NCI-H446 treated with DMSO at 0.1 percent for 48 hours (cell line): ENCODE measurements around the gene BEAN1.
"Not testable (repeated sequence)": the region's sequence is repeated elsewhere in the genome, so short reads cannot be mapped to it uniquely, and the experiment has no call there.

Experiments used
- DNase-seq: peaks from one replicate; lab custom pipeline; 2025; lab: John Stamatoyannopoulos, UW

The BEAN1 gene

DNA sequence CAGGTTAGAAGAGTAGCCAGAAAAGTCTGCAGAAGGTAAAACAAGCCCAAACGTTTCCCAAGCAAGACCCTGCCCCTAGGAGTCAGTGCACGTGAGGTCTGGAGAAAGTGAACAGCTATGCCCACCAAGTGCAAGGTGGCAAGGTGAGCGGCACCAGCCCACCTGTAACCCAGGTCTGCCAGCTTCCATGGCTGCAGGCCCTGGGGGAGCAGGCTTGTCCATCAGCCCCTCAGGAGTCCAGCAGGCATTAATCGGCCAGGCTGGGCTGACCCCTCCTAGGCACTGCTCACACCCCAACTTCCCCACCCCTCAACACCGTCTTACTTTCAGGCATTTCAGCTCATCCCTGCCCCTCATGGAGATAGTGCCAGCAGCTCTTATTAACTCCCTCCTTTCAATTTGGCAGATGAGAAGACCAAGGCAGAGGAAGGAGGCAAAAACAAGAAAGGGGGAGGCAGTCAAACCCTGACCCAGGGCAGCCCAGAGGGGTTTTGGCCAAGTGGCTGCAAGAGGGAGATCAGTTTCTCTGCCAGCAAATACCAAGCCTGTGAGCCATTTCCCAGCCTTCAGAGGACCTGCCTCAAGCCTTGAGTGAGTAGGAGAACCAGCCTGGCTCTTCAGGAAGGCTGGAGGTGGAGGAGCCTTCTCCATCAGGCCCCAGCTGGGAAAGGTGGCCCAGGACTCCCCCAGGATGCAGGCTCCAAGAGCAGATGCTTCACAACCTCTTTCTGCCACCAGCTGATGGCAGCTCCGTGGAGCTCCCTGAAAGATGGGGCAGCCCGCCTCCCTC, 14.7 kb downstream of the BEAN1 start:
- DNase-seq, result no peak

DNA sequence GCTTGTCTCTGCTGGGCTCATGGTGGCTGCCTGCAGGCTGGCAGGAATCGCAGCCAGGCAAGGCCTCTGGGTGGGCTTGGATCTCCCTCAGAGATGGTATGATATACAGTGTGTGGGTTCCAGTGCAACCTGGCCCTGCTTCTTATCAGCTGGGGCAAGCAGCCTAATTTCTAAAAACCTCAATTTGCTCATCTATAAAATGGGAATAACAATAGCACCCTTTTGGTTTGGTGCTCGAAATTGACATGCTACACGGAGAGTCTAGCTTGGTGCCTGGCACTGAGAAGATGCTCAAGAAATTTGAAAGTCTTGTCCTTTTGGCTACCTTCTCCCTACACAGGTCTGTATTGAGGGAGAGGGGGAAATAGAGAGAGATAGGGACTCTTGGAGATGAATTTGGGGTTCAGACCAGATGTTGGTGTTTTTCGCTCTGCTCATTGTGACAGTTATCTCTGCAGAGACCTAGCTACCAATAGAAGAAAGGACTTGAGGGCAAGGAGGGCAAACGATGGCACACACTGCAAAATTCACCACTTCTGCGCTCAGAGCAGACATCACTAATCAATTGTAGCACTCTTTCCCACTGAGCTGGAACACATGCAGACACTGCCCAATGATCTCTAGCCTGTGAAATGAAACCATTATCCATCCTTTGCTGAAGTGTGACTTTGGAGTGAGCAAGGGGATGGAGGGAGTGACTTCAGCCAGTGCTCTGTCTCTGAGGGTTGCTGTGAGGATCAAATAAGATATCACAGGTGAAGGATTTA, 15.6 kb downstream of the BEAN1 start:
- no peak for DNase-seq

DNA sequence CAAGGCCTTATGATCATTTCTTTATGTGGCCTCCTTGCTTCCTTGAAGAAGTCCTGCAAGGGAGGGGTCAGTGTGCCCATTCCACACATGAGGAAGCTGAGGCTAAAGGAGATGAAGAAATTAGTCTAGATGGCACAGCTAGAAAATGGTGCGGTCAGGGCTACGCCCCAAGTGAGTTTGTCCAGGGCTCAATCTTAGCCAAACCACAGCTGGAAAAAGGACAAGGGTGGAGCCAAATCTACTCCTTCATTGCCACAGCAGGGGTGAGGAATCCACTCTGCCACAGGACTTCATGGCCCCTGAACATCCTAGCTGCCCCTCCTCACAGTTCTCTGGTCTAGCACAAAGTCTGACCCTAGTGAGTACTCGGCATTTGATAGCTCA, 16.2 kb downstream of the BEAN1 start:
- DNase-seq, result no peak

DNA sequence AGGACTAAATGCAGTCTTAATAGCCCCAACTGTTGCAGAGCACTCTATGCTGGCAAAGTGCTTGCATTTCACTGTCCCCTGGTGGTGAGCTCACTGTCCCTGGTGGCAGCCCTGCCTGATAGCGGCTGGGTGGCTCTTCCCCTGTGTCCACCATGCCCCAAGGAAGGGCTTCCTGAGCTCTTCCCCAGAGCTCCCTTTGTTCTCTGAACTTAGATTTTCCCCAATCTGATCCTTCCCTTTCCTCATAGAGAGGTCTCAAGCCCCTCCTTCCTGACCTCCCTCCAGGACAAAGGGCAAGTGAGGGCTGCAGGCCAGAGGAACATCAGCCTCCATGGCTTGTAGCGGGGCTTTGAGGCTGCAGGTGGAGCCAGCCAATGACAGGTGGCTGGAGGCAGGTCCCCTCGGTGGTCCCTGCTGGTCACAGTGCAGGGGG, 17.0 kb downstream of the BEAN1 start:
- no peak for DNase-seq

DNA sequence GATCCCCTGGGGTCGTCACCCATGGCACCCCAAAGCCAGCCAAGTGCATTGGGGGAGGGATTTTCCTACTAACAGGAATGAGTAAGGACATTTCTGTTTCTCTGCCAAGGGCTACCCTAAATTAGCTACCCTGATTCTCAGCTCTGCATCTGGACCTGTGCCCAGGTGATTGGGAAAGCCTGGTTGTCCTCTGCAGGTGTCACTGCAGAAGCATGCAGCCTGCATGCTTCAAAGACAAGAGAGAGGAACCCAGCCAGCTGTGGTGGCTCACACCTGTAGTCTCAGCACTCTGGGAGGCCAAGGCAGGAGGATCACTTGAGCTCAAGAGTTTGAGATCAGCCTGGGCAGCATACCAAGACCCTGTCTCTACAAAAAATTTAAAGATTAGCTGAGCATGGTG, 19.6 kb downstream of the BEAN1 start:
- no peak for DNase-seq

DNA sequence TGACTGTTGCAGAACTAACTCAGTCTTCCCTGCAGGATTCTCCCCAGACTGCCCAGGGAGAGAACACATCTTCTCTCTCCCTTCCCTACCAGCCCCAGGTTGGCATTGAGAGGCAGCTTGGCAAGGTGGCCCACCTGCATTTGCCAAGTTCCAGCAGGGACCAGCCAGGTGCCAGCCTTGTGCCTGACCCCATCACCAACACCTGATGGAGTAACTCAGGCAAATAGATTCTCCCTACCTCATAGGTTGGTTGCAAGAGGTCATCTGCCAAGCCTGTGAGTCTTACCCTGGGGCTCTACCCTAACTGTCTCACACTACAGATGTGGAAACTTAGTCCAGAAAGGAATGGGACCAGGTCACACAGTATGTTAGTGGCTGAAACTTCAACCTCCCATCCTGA, 20.4 kb downstream of the BEAN1 start:
- DNase-seq, result no peak

DNA sequence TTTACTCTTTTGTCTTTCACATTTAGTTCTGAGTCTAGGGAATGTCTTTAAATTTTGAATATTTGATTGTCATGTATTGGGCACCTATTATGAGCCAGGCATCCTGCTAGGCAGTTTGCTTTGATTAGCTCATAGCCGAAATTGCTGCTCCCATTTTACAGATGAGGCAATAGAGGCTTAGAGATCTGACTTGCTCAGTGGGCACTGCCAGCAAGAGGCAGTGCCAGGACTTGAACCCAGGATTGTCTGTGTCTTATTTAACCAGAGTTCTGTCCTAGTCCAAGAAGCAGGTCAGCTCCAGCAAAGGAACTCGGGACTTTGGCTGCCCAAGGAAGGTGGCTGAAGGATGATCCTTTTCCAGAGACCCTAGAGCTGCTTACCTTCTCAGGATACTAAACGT, 24.5 kb downstream of the BEAN1 start:
- no peak for DNase-seq

DNA sequence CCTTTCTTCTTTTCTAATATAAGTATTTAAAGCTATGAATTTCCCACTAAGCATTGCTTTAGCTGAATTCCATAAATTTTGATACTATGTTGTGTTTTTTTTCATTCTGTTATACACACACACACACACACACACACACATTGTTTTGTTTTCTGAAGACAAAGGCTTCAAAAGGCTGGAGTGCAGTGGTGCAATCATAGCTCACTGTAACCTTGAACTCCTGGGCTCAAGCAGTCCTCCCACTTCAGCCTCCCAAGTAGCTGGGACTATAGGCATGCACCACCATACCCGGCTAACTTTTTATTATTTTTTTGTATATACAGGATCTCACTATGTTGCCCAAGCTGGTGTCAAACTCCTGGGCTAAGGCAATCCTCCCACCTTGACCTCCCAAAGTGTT, 26.1 kb downstream of the BEAN1 start:
- DNase-seq, result not testable (repeated sequence)

DNA sequence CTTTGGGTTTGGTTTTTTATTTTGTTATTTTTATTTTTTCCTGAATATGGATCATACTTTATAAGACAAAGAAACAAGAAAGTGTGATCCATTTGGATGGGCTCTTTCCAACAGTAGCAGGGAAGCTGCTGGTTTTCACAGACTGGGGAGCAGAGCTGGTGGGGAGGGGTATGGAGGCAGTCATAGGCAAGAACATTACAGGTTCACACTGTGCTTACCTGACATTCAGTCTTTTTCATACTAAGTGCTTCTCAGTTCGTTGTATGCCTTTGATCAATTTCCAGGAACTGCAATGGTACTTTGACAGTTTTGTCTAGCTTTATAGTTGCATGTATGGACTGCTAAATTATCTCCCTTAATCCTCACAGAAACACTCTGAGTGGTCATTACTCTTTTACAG, 27.7 kb downstream of the BEAN1 start:
- no peak for DNase-seq

DNA sequence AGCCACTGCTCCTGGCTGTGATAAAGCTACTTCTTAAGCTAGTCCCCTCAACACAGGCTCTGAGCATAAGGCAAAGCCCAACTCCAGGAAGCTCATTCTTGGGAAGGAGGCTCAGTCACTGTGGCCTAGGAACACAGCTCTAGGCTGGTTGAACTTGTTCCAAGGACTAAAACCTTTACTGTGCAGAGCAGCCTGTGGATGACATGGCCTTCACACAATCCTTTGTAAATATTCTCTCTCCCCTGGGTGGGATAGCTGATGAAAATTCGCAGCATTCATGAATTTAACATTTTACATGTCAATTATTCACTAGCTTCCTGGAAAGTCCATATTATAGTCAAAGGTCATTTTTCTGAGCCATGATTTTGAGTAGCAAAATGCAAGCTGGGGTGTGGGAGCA, 28.9 kb downstream of the BEAN1 start:
- DNase-seq, result no peak

DNA sequence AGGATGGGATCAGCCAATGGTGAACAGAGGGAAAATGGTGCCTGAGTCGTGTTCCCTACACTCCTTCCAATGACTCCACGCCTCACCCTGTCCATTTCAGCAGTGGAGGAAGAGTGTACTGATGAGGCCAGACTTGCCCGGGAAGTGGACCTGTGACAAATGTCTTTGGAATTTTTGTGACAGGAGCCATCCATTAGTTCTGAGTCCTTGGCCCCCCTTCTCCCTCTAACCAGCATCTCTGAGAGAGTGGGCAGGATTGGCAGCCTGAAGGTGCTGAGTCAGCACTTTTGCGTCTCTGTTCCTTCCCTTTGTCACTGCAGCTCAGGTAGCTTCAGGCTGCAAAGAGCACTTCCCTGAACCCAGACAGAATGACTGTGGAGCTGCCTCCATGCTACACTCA, 30.8 kb downstream of the BEAN1 start:
- no peak for DNase-seq

DNA sequence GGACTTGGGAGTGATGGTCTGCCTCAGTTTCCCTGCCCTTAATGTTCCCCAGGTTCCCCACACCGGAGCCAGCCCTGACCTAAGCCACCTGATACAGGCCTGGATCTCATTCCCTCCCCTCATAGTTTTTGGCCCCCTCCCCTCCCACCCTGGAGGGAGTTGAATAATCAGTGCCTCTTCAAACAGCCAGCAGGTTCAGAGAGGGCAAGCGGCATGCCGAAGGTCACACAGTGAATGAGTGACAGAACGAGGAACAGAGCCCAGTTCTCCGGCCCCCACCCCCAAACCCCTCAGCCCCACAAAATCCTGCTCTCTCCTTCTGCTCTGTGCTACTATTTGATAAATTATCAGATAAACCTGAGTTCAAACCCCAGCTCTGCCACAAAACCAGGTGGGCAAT, 31.2 kb downstream of the BEAN1 start:
- DNase-seq, result no peak

DNA sequence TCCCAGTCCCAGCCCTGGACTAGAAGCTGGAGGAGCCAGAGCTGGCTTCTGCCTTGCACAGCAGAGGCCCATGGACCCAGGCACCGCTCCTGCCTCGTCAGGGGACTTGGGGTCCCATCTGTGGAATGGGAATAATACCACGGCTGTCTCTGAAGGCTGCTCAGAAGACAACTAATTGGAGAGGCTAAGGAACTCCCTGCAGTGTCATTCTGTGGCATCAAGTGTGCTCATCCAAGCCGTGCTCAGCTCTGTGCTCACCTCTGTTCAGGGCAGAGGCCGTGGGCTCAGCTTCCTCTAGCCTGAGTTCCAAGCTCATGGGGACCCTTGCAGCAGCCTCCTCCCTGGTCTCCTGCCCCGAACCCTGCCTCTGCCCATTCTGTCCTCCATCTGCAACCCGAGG, 31.8 kb downstream of the BEAN1 start:
- no peak for DNase-seq

DNA sequence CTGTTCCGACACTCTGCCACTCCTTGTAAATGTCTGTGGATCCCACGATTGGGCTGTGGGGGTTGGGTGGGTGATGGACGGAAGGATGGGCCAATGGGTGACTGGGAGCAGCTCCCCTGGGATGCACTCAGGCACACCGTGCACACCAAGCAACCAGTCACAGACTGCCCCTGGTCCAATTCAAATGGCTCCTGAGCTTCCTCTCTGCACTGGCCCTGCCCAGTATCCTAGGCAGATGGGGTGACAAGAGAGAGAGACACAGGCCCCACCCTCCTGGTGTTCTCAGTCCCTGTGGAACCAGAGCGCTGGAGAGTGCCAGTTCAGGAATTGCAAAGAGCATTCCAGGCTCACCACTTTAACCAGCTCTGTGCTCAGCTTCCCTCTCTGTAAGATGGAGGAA, 32.8 kb downstream of the BEAN1 start:
- DNase-seq, result no peak

DNA sequence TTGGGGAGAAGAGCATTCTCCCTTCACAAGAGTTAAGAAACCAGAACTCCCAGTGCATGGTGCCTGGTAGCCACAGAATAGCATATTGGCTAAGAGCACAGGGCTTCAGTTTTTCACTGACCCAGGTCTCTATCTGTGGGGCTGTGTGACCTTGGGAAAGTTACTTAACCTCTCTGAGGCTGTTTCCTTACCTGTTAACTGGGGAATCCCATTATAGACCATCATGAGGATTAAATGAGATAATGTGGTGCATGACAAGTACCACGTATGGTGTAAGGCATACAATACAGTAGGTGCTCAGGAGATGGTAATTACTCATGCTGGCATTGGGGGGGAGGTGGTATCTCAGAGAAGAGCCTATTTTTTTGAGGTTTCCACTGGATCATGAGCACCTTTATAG, 33.6 kb downstream of the BEAN1 start:
- DNase-seq, result no peak

DNA sequence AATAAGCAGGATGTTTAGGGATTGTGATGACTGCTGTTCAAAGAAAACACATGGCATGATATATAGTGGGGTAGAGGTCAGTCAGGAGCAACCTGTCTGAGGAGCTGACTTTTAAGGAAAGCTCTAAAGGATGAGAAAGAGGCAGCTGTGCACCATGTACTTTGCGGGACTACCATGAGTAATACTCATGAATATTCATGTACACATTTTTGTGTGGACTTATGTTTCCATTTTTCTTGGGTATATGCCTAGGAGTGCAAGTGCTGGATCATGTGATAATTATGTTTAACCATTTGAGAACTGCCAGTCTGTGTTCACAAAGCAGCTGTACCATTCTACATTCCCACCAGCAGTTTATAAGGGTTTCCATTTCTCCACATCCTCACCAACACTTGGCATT, 35.8 kb downstream of the BEAN1 start:
- no peak for DNase-seq

DNA sequence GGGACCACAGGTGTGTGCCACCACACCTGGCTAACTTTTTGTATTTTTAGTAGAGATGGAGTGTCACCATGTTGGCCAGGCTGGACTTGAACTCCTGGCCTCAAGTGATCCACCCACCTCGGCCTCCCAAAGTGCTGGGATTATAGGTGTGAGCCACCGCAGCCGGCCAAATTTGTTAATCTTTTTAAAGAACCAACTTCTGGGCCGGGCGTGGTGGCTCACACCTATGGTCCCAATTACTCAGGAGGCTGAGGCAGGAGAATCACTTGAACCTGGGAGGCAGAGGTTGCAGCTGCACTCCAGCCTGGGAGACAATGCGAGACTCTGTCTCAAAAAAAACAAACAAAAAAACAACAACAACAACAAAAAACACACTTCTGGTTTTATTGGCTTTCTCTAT, 38.9 kb downstream of the BEAN1 start:
- not testable (repeated sequence) for DNase-seq

DNA sequence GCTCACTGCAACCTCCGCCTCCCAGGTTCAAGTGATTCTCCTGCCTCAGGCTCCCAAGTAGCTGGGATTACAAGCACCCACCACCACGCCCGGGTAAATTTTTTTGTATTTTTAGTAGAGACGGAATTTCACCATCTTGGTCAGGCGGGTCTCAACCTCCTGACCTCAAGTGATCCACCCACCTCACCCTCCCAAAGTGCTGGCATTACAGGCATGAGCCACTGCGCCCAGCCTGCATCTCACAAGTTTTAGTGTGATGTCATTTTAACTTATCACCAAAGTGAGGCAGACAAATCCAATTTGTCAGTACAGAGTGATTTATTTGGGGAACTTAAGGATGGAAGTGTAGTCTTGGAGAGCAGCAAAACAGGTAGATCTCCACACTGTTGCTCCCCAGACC, 39.5 kb downstream of the BEAN1 start:
- not testable (repeated sequence) for DNase-seq

DNA sequence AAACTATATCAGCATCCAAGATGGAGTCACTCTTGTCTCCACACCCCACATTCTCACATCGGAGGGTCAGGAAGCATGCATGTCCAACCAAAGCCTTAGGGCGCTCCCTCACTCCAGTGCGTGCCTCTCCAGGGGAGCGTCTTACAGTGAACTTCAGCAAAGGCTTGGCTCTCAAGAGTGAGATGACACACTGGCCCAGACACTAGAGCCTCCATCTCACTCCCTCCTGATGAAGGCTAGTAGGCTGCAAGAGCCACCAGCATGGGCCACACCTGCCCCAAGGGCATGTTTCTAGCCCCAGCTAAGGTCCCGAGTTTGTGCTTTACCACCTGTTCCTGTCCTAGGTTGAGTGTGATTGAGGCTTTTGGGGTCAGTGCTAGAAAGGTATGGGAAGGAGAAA, 40.5 kb downstream of the BEAN1 start:
- DNase-seq, result no peak

DNA sequence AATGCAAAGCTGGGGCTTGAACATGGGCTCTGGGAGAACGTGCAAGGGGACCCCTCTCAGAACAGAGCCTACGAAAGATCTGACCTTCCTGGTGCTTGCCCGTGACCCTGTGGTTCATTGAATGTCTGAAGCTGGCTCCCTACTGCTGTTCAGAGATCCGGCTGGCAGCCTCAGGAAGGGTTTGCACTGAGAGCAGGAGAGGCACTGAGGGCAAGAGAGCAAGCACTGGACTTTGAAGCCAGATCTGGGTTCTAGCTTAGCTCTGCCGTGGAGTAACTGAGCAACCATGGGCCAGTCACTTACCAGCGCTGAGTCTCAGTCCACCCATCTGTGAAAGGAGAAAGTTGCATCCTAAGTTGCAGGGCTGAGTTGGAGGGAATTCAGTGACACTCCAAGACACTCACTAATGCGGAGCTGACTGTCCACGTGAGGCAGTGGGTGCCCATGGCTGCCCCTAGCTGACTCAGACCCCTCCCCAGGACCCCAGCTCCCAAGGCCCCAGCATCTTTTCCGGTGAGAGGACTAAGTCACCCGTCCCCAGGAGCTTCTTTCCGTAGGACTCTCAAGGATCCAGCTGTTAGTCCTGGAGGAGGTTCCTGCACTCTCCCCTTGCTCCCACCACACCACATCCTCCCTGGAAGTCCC, 41.3 kb downstream of the BEAN1 start:
- no peak for DNase-seq

DNA sequence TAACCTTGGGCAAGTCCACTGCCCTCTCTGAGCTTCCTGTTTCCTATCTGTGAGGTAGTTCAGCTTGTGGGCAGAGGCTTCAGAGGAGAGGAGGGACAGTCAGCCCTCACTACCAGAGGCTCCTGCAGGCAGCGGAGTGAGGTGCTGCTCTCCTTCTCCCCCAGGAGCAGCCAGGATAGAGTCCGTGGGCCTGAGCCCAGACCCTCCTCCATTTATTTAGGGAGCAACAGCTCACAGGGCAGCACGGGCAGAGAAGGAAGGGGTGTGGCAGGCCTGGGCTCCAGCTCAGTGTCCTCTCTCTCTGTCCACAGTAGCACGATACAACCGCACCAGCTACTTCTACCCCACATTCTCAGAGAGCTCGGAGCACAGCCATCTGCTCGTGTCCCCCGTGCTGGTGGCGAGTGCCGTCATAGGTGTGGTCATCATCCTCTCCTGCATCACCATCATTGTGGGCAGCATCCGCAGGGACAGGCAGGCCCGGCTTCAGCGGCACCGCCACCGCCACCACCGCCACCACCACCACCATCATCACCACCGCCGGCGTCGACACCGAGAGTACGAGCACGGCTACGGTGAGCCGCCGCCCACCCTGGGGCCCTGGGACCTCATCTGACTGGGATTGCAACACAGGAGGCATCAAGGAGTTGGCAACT, 42.3 kb downstream of the BEAN1 start:
- DNase-seq, result no peak

DNA sequence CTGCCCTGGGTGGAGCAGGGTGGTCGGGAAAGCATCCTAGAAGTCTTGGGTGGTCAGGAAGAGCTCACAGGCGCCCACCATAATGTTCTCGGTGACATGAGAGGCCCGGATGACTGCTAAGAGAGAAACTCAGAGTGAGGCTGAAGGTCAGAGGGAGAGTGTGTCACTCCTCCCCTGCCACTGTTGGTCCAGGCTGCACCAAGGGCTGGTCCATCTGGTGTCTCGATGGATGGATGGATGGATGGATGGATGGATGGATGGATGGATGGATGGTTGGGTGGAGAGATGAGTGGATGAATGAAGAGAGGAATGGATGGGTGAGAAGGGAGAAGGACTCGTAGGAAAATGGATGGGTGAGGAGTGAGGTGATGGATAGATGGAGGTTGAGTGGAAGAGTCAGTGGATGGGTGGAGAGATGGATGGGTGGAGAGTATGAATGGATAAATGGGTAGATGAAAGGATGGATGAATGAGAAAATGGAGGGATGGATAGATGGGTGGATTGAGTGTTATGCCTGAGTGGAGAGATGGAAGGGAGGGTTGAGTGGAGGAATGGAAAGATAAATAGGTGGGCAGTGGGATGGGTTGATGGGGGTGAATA, 43.0 kb downstream of the BEAN1 start:
- no peak for DNase-seq
